Measurements from ENCODE around the gene ABLIM3. TPM values are rescaled to one million over a fixed set of nuclear protein-coding genes. Genes with fewer than 3 reads are reported as not detected.

The ABLIM3 gene
- total RNA-seq, 1 experiment from 2014 or later: 111 TPM

GRCh38 chr5:149130121-149130914 lies 11.0 kb upstream of the ABLIM3 start:
- POLR2A ChIA-PET (ENCODE audit: unreplicated experiment): interaction anchor here (0.7 kb wide), 1 partner anchor 99 kb away, joined by 4 read pairs; no protein-coding TSS in a partner anchor
- DNase-seq: no peak

GRCh38 chr5:149132474-149132873 lies 8.8 kb upstream of the ABLIM3 start:
- TF ChIP-seq, protein P1, sequence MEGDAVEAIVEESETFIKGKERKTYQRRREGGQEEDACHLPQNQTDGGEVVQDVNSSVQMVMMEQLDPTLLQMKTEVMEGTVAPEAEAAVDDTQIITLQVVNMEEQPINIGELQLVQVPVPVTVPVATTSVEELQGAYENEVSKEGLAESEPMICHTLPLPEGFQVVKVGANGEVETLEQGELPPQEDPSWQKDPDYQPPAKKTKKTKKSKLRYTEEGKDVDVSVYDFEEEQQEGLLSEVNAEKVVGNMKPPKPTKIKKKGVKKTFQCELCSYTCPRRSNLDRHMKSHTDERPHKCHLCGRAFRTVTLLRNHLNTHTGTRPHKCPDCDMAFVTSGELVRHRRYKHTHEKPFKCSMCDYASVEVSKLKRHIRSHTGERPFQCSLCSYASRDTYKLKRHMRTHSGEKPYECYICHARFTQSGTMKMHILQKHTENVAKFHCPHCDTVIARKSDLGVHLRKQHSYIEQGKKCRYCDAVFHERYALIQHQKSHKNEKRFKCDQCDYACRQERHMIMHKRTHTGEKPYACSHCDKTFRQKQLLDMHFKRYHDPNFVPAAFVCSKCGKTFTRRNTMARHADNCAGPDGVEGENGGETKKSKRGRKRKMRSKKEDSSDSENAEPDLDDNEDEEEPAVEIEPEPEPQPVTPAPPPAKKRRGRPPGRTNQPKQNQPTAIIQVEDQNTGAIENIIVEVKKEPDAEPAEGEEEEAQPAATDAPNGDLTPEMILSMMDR (conservative IDR thresholded peaks at IDR 0.05): no peak
- no peak for TF ChIP-seq EZH2 (IDR thresholded peaks at IDR 0.05; ENCODE audit: low read depth)
- no peak for DNase-seq
- Histone ChIP-seq H3K4me1 (replicated peaks; ENCODE audit: insufficient read depth) (peaks cover 97% of the 10 kb centered on the region), H3F3A (ENCODE audit: insufficient read depth, low read depth) (peaks cover 78% of the 10 kb centered on the region), H3K9me3 (ENCODE audit: insufficient read depth, low read depth) (no peaks in the 10 kb centered on the region), H3K27me3 (ENCODE audit: insufficient read depth, low read depth) (no peaks in the 10 kb centered on the region), H3K9me2 (ENCODE audit: insufficient read depth) (no peaks in the 10 kb centered on the region), H3K4me2 (no peak overlapping the region), H4K20me1 (ENCODE audit: insufficient read depth) (no peaks in the 10 kb centered on the region), H3K79me2 (ENCODE audit: low read depth) (peaks cover 5% of the 10 kb centered on the region), H3K4me3 (no peak overlapping the region), H2AFZ (no peak overlapping the region), H3K27ac (peak overlapping the region; percentile 99), H3K36me3 (ENCODE audit: low read depth) (no peaks in the 10 kb centered on the region)
- ChIA-PET POLR2A (ENCODE audit: unreplicated experiment) (no interaction called here), CTCF (interaction anchor here (1.6 kb wide), 1 partner anchor 9 kb away, joined by 4 read pairs; the partner anchor contains the start of gene ABLIM3)
- no TSS peak for BruUV-seq (replicated peaks)
- intact Hi-C loops (cut with micrococcal nuclease; ENCODE audit: unreplicated experiment): no loop called here

More at GRCh38 chr5:149130121-149130914, 11.0 kb upstream of the ABLIM3 start:
- Histone ChIP-seq H3K9me2 (ENCODE audit: insufficient read depth) (no peaks in the 10 kb centered on the region), H4K20me1 (ENCODE audit: insufficient read depth) (no peaks in the 10 kb centered on the region), H3K4me2 (peak overlapping the region; percentile 89), H3K27me3 (ENCODE audit: insufficient read depth, low read depth) (no peaks in the 10 kb centered on the region), H3K79me2 (ENCODE audit: low read depth) (peaks cover 18% of the 10 kb centered on the region), H3F3A (ENCODE audit: insufficient read depth, low read depth) (peaks cover 85% of the 10 kb centered on the region), H3K4me3 (no peak overlapping the region), H3K4me1 (replicated peaks; ENCODE audit: insufficient read depth) (peaks cover 93% of the 10 kb centered on the region), H3K36me3 (ENCODE audit: low read depth) (no peaks in the 10 kb centered on the region), H3K27ac (peak overlapping the region; percentile 94), H3K9me3 (ENCODE audit: insufficient read depth, low read depth) (no peaks in the 10 kb centered on the region), H2AFZ (no peak overlapping the region)
- intact Hi-C loops (cut with micrococcal nuclease; ENCODE audit: unreplicated experiment): loop anchor here (1.0 kb wide), 2 partner anchors 11 to 99 kb away; partner anchors contain the start of gene ABLIM3
- BruUV-seq (replicated peaks): no TSS peak
- CTCF ChIA-PET: interaction anchor here (0.5 to 0.7 kb wide), 4 partner anchors 10 to 687 kb away, joined by 3 to 5 read pairs (median 3); no protein-coding TSS in a partner anchor
- no peak for TF ChIP-seq EZH2 (IDR thresholded peaks at IDR 0.05; ENCODE audit: low read depth)
- TF ChIP-seq, protein P1 (conservative IDR thresholded peaks at IDR 0.05): peak; percentile 49

GRCh38 chr5:149133795-149134777 lies 7.2 kb upstream of the ABLIM3 start:
- H3K36me3 ChIP-seq (ENCODE audit: low read depth): no peaks in the 10 kb centered on the region
- intact Hi-C loops (cut with micrococcal nuclease; ENCODE audit: unreplicated experiment): no loop called here
- H3K27me3 ChIP-seq (ENCODE audit: insufficient read depth, low read depth): no peaks in the 10 kb centered on the region
- no peaks in the 10 kb centered on the region for H3K79me2 ChIP-seq (ENCODE audit: low read depth)
- POLR2A ChIA-PET (ENCODE audit: unreplicated experiment): interaction anchor here (0.5 to 0.7 kb wide), 5 partner anchors 135 to 1948 kb away, joined by 3 to 7 read pairs (median 6); partner anchors contain the start of gene PCYOX1L
- H3F3A ChIP-seq (ENCODE audit: insufficient read depth, low read depth): peaks cover 62% of the 10 kb centered on the region
- H4K20me1 ChIP-seq (ENCODE audit: insufficient read depth): no peaks in the 10 kb centered on the region
- H3K4me2 ChIP-seq: peak overlapping the region; percentile 66
- peaks cover 84% of the 10 kb centered on the region for H3K4me1 ChIP-seq (replicated peaks; ENCODE audit: insufficient read depth)
- H3K27ac ChIP-seq: peak overlapping the region; percentile 99
- no peak overlapping the region; the same call in 1 of the 2 replicates for H3K4me3 ChIP-seq
- H2AFZ ChIP-seq: peak overlapping the region; percentile 74
- TF ChIP-seq EZH2 (IDR thresholded peaks at IDR 0.05; ENCODE audit: low read depth): no peak
- TF ChIP-seq, protein P1 (conservative IDR thresholded peaks at IDR 0.05): no peak
- BruUV-seq (replicated peaks): TSS peak; percentile 84
- no peaks in the 10 kb centered on the region for H3K9me3 ChIP-seq (ENCODE audit: insufficient read depth, low read depth)
- H3K9me2 ChIP-seq (ENCODE audit: insufficient read depth): no peaks in the 10 kb centered on the region
- DNase-seq: peak; percentile 92 to 98
- CTCF ChIA-PET: interaction anchor here (1.0 kb wide), 1 partner anchor 9 kb away, joined by 3 read pairs; no protein-coding TSS in a partner anchor
